HG03196 (cell line): ENCODE results near the gene LMF2.
"Not testable (repeated sequence)": the region's sequence is repeated elsewhere in the genome, so short reads cannot be mapped to it uniquely, and the experiment has no call there.

Experiments used
- ATAC-seq: cut with Tn5 transposase; IDR thresholded peaks from one replicate; pipeline ENCODE4 v1.9.1; 2021; ENCODE audit not compliant: unreplicated experiment

The LMF2 gene

GRCh38 chr22:50524676-50525103 lies 17.2 kb upstream of the LMF2 start:
- ATAC-seq, result no peak

- no peak for ATAC-seq
Observed at GRCh38 chr22:50523806-50524675, 16.5 kb upstream of the LMF2 start.

GRCh38 chr22:50523458-50523805 lies 15.9 kb upstream of the LMF2 start:
- no peak for ATAC-seq

GRCh38 chr22:50522806-50523438 lies 15.4 kb upstream of the LMF2 start:
- ATAC-seq, result no peak

GRCh38 chr22:50522208-50522805 lies 14.8 kb upstream of the LMF2 start:
- no peak for ATAC-seq

- ATAC-seq, result no peak
Observed at GRCh38 chr22:50521710-50522109, 14.2 kb upstream of the LMF2 start.

- ATAC-seq, result no peak
Observed at GRCh38 chr22:50520826-50521453, 13.4 kb upstream of the LMF2 start.

- ATAC-seq, result not testable (repeated sequence)
Observed at GRCh38 chr22:50520184-50520583, 12.7 kb upstream of the LMF2 start.

- ATAC-seq, result no peak
Observed at GRCh38 chr22:50519151-50519550, 11.6 kb upstream of the LMF2 start.

- no peak for ATAC-seq
Observed at GRCh38 chr22:50518606-50519005, 11.1 kb upstream of the LMF2 start.

- ATAC-seq, result no peak
Observed at GRCh38 chr22:50517495-50518260, 10.2 kb upstream of the LMF2 start.

GRCh38 chr22:50516891-50517290 lies 9.4 kb upstream of the LMF2 start:
- ATAC-seq, result no peak

GRCh38 chr22:50516068-50516467 lies 8.6 kb upstream of the LMF2 start:
- ATAC-seq, result no peak

GRCh38 chr22:50513175-50513574 lies 5.7 kb upstream of the LMF2 start:
- no peak for ATAC-seq

GRCh38 chr22:50508897-50509296 lies 1.4 kb upstream of the LMF2 start:
- ATAC-seq, result no peak

- ATAC-seq, result peak; percentile 66
Observed at GRCh38 chr22:50507991-50508884, 736 bp upstream of the LMF2 start, which contains the start of gene NCAPH2. Gene NCAPH2 (plus strand): TSS chr22:50508224. CDS start chr22:50508338, 114 bp downstream.

GRCh38 chr22:50506611-50507420 lies 686 bp downstream of the LMF2 start:
- ATAC-seq, result no peak

GRCh38 chr22:50505776-50506610 lies 1.5 kb downstream of the LMF2 start:
- ATAC-seq, result no peak
